Mesodermal cell (in vitro differentiated cells): ENCODE results near the gene BGN.

ENCODE experiments used
- H3K27ac ChIP-seq: 2 replicates; pipeline ENCODE4 v1.7.0; 2013; ENCODE audit warnings: mild to moderate bottlenecking, low read depth, low read length, moderate library complexity; ENCODE audit not compliant: severe bottlenecking
- H3K36me3 ChIP-seq: 2 replicates; pipeline ENCODE4 v1.7.1; 2013; ENCODE audit warnings: mild to moderate bottlenecking, low read length, moderate library complexity; ENCODE audit not compliant: control insufficient read depth, insufficient read depth
- H3K4me1 ChIP-seq: one replicate; pipeline ENCODE4 v1.7.1; 2013; ENCODE audit warnings: mild to moderate bottlenecking, low read length; ENCODE audit not compliant: insufficient read depth, control insufficient read depth, poor library complexity, severe bottlenecking
- H3K4me3 ChIP-seq: 2 replicates; pipeline ENCODE4 v1.7.0; 2013; ENCODE audit warnings: low read length, control low read depth, mild to moderate bottlenecking; ENCODE audit not compliant: insufficient read depth, poor library complexity, severe bottlenecking; ENCODE audit errors: extremely low read depth
- H3K9me3 ChIP-seq: 2 replicates; pipeline ENCODE4 v1.7.1; 2013; ENCODE audit warnings: mild to moderate bottlenecking, low read length, moderate library complexity; ENCODE audit not compliant: control insufficient read depth
- WGBS, 2 experiments: methylation state at CpG; one replicate each; pipeline ENCODE4 v1.1.5; 2013; ENCODE audit warnings: missing lambda C conversion rate in 2 of 2; ENCODE audit not compliant: insufficient coverage in 2 of 2; 5-methylcytosine and 5-hydroxymethylcytosine counted together

BGN gene

DNA sequence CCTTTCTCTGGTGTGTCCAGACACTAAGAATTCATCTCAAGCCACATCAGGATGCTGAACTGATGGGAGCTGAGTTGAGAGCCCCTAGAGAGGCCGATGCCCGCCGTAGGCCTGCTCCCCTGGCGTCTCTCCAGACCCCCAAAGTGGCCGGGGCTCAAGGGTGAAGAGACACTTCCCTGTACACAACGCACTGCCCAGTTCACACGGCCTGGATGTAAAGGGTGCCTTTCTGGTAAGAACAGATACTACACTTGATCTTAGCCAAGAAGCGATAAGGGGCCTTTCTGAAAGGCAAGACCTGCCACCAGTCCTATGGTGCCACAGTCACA is 43.9 kb upstream of the BGN start:
- Histone ChIP-seq H3K9me3 (no peaks in the 10 kb centered on the region), H3K4me3 (no peak overlapping the region), H3K4me1 (no peaks in the 10 kb centered on the region), H3K27ac (no peak overlapping the region), H3K36me3 (no peaks in the 10 kb centered on the region)
- WGBS, 2 experiments = 100% methylated on average over 3 to 7 of the region's 8 CpGs

DNA sequence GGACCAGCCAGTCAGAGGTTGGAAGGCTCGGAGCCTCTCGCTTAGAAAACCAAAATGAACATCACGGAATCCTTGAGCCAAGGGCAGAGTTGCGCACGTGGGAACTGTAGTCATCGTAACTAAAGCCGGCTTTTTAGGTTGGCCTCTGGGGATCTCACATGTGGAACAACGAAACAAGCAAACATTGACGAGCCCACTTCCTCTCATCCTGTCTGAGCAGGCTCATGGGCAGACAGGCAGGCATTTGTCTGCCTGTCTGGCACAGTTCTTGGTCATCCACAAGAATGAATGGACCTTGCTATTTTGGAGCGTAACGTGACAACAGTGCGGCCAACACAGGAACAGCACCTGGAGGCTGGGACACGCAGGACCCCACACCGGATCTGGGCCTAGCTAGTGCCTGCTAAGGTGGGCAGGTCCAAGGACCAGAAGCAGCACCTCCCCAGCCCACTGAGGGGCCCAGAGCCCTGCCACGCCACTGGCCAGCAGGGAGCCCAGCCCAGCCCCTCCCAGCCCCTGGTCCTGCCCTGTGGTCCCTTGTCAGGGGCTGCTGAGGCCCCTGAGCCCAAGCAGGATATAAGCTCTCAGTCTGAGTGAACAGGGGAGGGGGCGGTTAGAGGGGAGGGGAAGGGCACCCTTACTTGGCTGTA is 39.8 kb upstream of the BGN start:
- peaks cover 8% of the 10 kb centered on the region for H3K36me3 ChIP-seq
- no peak overlapping the region for H3K27ac ChIP-seq
- WGBS, 2 experiments = 83 to 90% methylated on average over 3 to 10 of the region's 16 CpGs
- no peaks in the 10 kb centered on the region for H3K9me3 ChIP-seq
- H3K4me3 ChIP-seq = no peak overlapping the region
- peaks cover 7% of the 10 kb centered on the region for H3K4me1 ChIP-seq

DNA sequence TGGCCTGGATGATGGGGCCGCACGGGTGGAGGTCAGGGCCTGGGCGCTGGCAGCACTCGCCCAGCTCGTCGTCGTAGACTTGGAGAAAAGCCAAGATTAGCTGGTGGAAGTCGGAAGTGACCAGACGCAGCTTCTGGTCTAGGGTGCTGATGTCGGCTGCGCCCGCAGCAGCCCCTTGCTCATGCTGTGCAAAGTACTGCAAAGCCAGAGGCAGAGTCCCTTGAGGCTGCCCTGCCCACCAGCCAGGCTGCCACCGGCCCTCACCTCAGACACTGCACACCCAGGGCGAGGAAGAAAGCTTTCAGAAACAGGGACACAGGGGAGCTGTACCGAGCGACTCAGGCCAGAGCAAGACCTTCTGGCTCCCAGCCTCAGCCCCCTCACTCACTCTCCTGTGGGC is 39.2 kb upstream of the BGN start:
- WGBS, 2 experiments = 96% methylated on average over 12 of the region's 16 CpGs; no CpG with 5 or more reads in 1 of the 2 experiments
- H3K36me3 ChIP-seq = peaks cover 8% of the 10 kb centered on the region
- no peaks in the 10 kb centered on the region for H3K9me3 ChIP-seq
- H3K4me3 ChIP-seq = no peak overlapping the region
- no peak overlapping the region for H3K27ac ChIP-seq
- H3K4me1 ChIP-seq = peaks cover 10% of the 10 kb centered on the region

DNA sequence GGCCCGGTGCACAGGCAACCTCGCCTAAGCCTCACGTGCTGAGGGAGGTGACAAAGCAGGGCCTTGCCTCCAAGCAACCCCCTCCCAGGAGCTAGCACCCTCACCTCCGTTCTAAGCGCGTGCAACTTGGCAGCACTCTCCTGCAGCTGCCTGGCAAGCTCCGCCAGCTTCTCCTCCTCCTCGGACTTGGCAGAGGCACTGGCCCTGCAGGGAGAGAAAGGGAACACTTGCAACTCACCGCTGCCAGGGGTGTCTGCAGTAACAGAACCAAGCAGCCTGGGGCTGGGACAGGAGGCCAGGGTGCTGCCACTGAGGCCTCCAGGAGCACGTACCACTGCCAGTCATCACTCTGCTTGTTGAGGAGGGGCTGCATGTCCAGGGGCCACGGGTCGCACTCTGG is 38.6 kb upstream of the BGN start:
- Histone ChIP-seq H3K9me3 (no peaks in the 10 kb centered on the region), H3K4me1 (peaks cover 14% of the 10 kb centered on the region), H3K4me3 (no peak overlapping the region), H3K36me3 (peaks cover 8% of the 10 kb centered on the region), H3K27ac (no peak overlapping the region)
- WGBS, 2 experiments = 96 to 100% methylated on average over 3 to 7 of the region's 12 CpGs

DNA sequence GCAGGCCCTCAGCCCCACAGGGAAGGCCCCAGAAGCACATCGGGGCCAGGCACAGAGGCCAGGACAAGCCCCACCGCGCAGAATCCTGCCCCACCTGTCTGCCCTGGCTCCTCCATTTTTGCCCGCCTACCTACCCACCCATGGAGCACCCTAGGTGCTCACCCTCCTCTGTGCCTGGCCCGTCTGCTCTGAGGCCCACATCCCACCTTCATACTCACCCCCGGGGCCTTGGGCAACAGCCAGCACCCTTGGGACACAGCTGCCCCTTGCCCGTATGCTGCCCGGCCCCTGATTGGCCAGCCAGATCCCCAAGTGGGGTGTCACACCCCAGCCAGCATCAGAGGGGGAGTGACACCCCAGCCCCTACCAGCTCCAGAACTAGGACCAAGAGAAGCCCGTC is 38.1 kb upstream of the BGN start:
- WGBS, 2 experiments = 100% methylated on average over 1 of the region's 9 CpGs; no CpG with 5 or more reads in 1 of the 2 experiments
- Histone ChIP-seq H3K4me3 (no peak overlapping the region), H3K9me3 (no peaks in the 10 kb centered on the region), H3K36me3 (peaks cover 8% of the 10 kb centered on the region), H3K4me1 (peaks cover 14% of the 10 kb centered on the region), H3K27ac (no peak overlapping the region)

DNA sequence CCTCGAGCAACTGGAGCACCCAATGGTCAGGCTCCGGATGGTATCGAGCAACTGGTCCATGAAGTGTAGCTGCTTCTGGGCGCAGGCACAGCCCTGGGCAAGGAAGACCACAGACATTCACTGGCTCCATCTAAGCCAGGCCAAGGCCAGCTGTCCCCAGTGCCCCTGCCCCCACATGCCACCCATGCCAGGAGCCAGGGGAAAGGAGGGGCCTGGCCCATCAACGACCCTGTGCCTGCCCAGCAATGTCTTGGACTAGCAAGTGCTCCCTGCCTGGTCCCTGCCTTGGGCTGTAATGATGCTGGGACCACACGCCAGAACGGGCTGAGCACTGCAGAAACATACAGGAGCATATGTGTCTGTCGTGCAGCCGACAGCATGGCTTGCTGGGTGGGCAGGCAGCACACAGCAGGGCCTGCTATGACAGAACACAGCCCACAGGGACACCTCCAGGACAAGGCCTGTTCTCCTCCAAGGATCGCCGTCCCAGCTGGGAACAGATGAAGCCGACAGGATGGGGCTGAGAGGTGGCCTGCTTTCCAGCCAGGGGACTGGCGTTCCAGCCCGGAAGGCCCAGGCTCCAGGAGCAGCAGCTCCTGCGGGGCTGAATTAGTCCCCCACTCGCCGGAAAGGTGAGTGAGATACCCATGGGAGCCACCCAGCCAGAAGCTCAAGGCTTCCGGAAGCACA is 37.5 kb upstream of the BGN start:
- WGBS, 2 experiments = 93 to 95% methylated on average over 4 to 11 of the region's 18 CpGs
- Histone ChIP-seq H3K9me3 (no peaks in the 10 kb centered on the region), H3K36me3 (peaks cover 8% of the 10 kb centered on the region), H3K4me1 (peaks cover 17% of the 10 kb centered on the region), H3K4me3 (no peak overlapping the region), H3K27ac (no peak overlapping the region)

DNA sequence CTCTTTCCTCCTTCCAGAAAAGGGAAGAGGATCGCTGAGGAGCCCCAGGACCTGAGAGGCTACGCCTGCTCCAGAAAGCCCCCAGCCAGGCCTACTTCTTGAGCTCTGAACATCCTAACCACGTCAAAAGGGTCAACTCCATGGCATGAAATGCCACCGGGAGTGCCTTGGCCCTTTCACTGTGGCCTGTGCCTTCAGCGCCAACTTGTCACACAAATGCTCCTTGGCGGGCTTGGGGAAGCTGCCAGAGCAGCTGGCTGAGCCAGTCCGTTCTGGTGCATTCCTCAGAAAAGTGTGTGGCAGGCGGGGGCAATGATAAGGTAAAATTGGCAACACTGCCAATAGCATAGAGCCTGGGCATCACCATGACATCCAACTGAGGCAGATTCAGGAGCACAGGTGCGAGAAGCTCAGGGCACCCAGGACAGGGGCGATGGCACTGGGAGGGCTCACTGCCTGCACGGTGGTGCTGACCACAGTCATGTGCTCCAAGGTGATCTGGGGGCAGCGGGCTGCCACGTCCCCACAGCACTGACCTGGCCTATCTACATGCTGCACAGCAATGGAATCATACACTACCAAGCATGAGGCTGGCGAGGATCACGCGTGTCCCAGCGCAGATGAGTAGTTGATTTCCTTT is 36.8 kb upstream of the BGN start:
- H3K27ac ChIP-seq = no peak overlapping the region
- WGBS, 2 experiments = 91 to 97% methylated on average over 6 to 9 of the region's 17 CpGs
- peaks cover 17% of the 10 kb centered on the region for H3K4me1 ChIP-seq
- no peaks in the 10 kb centered on the region for H3K9me3 ChIP-seq
- H3K4me3 ChIP-seq = no peak overlapping the region
- H3K36me3 ChIP-seq = peaks cover 8% of the 10 kb centered on the region

DNA sequence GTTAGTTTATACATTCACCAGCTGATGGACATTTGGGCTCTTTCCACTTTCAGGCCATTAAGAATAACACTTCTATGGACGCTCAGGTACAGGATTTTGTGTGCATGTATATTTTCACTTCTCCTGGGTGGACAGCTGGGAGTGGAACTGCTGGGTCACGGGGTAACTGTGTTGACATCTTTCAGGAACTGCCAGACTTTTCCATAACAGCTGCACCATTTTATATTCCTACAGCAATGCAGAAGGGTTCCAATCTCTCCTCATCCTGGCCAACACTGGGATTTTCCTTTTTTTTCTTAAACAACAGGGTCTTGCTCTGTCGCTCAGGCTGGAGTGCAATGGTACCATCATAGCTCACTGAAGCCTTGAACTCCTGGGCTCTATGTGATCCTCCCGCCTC is 36.3 kb upstream of the BGN start:
- Histone ChIP-seq H3K9me3 (no peaks in the 10 kb centered on the region), H3K36me3 (peaks cover 8% of the 10 kb centered on the region), H3K4me3 (no peak overlapping the region), H3K27ac (no peak overlapping the region), H3K4me1 (peaks cover 17% of the 10 kb centered on the region)
- 96 to 100% methylated on average over 1 to 3 of the region's 4 CpGs for WGBS, 2 experiments

DNA sequence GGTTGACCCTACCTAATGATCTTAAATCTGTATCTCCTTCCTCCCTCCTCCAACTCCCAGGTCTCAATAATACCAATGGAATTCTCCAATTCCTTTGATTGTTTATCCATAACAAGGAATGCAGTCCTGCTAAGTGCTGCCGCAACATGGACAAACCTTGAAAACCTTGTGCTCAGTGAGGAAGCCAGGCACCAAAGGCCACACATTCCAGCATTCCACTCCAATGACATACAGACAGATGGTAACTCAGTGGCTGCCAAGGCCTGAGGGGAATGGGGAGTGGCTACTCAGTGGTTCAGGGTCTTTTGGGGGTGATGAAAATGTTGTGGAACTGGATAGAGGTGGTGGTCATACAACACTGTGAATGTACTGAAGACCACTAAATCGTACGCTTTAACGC is 34.8 kb upstream of the BGN start:
- H3K36me3 ChIP-seq = peaks cover 8% of the 10 kb centered on the region
- peak overlapping the region; percentile 75 for H3K27ac ChIP-seq
- no peaks in the 10 kb centered on the region for H3K9me3 ChIP-seq
- no peak overlapping the region for H3K4me3 ChIP-seq
- peaks cover 17% of the 10 kb centered on the region for H3K4me1 ChIP-seq
- 100% methylated on average over 1 of the region's 4 CpGs; no CpG with 5 or more reads in 1 of the 2 experiments for WGBS, 2 experiments

DNA sequence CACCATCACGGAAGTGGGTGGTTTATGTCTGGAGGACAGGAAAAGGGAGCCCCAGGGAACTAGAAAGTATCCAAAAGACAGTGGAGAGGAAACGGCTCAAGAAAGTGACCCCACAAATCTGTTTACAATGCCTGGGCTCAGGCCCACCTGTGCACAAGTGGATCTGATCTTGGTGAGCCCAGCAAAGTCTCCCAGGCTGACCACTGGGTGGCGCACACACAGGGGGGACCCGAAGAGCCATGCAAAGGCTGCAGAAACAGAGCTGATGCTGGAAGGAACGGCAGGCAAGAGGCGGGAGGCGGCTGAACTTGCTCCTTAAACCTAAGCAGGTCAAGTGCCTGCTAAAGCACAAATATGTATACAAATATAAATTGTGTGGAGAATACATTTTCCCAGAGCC is 34.0 kb upstream of the BGN start:
- Histone ChIP-seq H3K9me3 (no peaks in the 10 kb centered on the region), H3K36me3 (peaks cover 8% of the 10 kb centered on the region), H3K4me3 (no peak overlapping the region), H3K27ac (no peak overlapping the region), H3K4me1 (peaks cover 17% of the 10 kb centered on the region)
- WGBS, 2 experiments = 0 to 100% methylated on average over 1 of the region's 7 CpGs

DNA sequence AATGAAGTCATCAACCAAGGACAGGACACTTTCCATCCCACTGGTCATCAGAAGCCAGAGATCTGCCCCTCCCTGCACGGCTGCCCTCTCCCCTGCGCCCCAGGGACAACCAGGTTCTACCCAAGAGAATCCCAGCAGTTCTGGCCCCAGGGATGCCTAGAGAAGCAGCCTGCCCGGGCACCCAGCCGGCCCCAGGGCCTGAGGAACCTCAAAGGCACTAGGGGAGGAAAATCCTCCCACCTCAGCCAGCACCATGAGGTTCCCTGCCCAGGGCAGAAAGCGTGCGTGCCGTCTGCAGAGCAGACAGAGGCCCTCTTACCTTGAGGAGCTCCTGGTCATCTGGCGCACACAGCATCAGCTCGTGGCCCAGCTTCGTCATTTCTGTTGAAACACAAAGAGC is 32.5 kb upstream of the BGN start:
- Histone ChIP-seq H3K4me1 (peaks cover 17% of the 10 kb centered on the region), H3K36me3 (peaks cover 8% of the 10 kb centered on the region), H3K9me3 (no peaks in the 10 kb centered on the region), H3K4me3 (no peak overlapping the region), H3K27ac (no peak overlapping the region)
- WGBS, 2 experiments = 95 to 100% methylated on average over 4 to 6 of the region's 10 CpGs
